Measurements from ENCODE around the gene CSRNP3.

DNA sequence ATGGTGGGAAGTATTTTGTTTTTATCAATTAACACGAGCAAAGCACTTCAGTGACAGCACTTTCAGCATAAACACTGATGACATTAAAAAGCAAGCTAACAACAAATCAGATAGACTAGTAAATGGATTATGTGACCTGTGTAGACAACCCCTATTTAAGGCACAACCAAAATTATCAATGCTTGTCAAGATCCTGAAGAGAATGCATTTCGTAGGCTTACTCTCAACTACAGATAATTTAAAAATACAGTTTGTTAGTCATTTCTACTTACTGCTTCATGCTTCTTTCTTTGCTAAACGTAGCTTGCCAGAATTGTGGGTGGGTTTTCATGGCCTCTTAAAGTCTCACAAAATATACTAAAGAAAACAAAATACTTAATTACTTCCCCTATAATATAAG is 3.4 kb downstream of the CSRNP3 start:
- TF ChIP-seq, protein P1, sequence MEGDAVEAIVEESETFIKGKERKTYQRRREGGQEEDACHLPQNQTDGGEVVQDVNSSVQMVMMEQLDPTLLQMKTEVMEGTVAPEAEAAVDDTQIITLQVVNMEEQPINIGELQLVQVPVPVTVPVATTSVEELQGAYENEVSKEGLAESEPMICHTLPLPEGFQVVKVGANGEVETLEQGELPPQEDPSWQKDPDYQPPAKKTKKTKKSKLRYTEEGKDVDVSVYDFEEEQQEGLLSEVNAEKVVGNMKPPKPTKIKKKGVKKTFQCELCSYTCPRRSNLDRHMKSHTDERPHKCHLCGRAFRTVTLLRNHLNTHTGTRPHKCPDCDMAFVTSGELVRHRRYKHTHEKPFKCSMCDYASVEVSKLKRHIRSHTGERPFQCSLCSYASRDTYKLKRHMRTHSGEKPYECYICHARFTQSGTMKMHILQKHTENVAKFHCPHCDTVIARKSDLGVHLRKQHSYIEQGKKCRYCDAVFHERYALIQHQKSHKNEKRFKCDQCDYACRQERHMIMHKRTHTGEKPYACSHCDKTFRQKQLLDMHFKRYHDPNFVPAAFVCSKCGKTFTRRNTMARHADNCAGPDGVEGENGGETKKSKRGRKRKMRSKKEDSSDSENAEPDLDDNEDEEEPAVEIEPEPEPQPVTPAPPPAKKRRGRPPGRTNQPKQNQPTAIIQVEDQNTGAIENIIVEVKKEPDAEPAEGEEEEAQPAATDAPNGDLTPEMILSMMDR (IDR thresholded peaks at IDR 0.05) = no peak
- no peak for TF ChIP-seq POLR2AphosphoS5 (IDR thresholded peaks at IDR 0.05)

Measured in stomach (tissue), 4 donors.